ENCODE measurements around the gene TNFRSF13B. TPM values are rescaled to one million over a fixed set of nuclear protein-coding genes. Genes with fewer than 3 reads are reported as not detected.
"Not testable (repeated sequence)": the region's sequence is repeated elsewhere in the genome, so short reads cannot be mapped to it uniquely, and the experiment has no call there.

Gene TNFRSF13B
- total RNA-seq, 1 donor from 2014 or later, result not detected

GRCh38 chr17:16909472-16910246, 62.3 kb downstream of the TNFRSF13B start:
- no peak for DNase-seq

- DNase-seq, result no peak
Observed at GRCh38 chr17:16908273-16908672, 63.6 kb downstream of the TNFRSF13B start.

- no peak for DNase-seq
Observed at GRCh38 chr17:16906680-16907079, 65.2 kb downstream of the TNFRSF13B start.

GRCh38 chr17:16905593-16906191, 66.2 kb downstream of the TNFRSF13B start:
- no peak for DNase-seq

GRCh38 chr17:16903070-16903469, 68.8 kb downstream of the TNFRSF13B start:
- not testable (repeated sequence) for DNase-seq

- no peak for DNase-seq
Observed at GRCh38 chr17:16900288-16900882, 71.5 kb downstream of the TNFRSF13B start.

- DNase-seq, result not testable (repeated sequence)
Observed at GRCh38 chr17:16897211-16897896, 74.6 kb downstream of the TNFRSF13B start.

GRCh38 chr17:16896235-16896634, 75.7 kb downstream of the TNFRSF13B start:
- not testable (repeated sequence) for DNase-seq

- DNase-seq, result not testable (repeated sequence)
Observed at GRCh38 chr17:16893527-16893926, 78.4 kb downstream of the TNFRSF13B start.

GRCh38 chr17:16892876-16893454, 79.0 kb downstream of the TNFRSF13B start:
- DNase-seq, result not testable (repeated sequence)

- no peak for DNase-seq
Observed at GRCh38 chr17:16889088-16889465, 82.8 kb downstream of the TNFRSF13B start.

Small RNA genes lying within 50 kb of the gene (small RNA-seq; reads per million reads assigned to genes)
- not detected for gene AL353996.1

Other genes starting within 250 kb of the TNFRSF13B start
- 126 TPM for gene MPRIP, start 70.3 kb upstream of the TNFRSF13B start, total RNA-seq
- 9.2 TPM for gene PLD6, start 234.2 kb upstream of the TNFRSF13B start, total RNA-seq

All from occipital lobe (tissue), 3 donors.